DND-41 (cell line): ENCODE measurements around the gene TTC8.

Source experiments
- ATAC-seq: fragments of 200-7000 bp; cut with Tn5 transposase; 3 replicates; pipeline ENCODE4 v1.9.1; 2021; ENCODE audit warnings: low read depth; ENCODE audit not compliant: insufficient read depth
- DNase-seq: peaks from one replicate; pipeline ENCODE4 v3.0.0-alpha.2; 2020
- H2AFZ ChIP-seq: 2 replicates; pipeline ENCODE4 v1.6.0; 2012; ENCODE audit warnings: low read depth, low read length
- H3K27ac ChIP-seq: 2 replicates; pipeline ENCODE4 v1.5.1; 2012; ENCODE audit warnings: low read length, inconsistent platforms
- H3K27me3 ChIP-seq: fragments of 200-600 bp; sonication (generic); 2 replicates; pipeline ENCODE4 v1.6.0; 2012; ENCODE audit warnings: low read length, mild to moderate bottlenecking, inconsistent platforms; ENCODE audit not compliant: insufficient read depth, poor library complexity
- H3K36me3 ChIP-seq: 2 replicates; pipeline ENCODE4 v1.5.1; 2012; ENCODE audit warnings: low read length, inconsistent platforms; ENCODE audit not compliant: insufficient read depth
- H3K4me1 ChIP-seq: 2 replicates; pipeline ENCODE4 v1.5.1; 2012; ENCODE audit warnings: mild to moderate bottlenecking, low read length; ENCODE audit not compliant: insufficient read depth
- H3K4me2 ChIP-seq: 2 replicates; pipeline ENCODE4 v1.6.0; 2012; ENCODE audit warnings: mild to moderate bottlenecking, moderate library complexity, low read length, inconsistent platforms; ENCODE audit not compliant: insufficient read depth
- H3K4me3 ChIP-seq, 2 experiments: fragments of 200-600 bp in 1 of 2; shearing (Covaris generic) in 1 of 2; 2 replicates each; pipeline ENCODE4 v1.5.1; 2012 to 2016; ENCODE audit warnings: inconsistent platforms in 2 of 2, low read length in 2 of 2, mild to moderate bottlenecking in 2 of 2, low read depth in 1 of 2, moderate library complexity in 1 of 2
- H3K79me2 ChIP-seq: 2 replicates; pipeline ENCODE4 v1.6.0; 2012; ENCODE audit warnings: low read length, inconsistent platforms; ENCODE audit not compliant: insufficient read depth
- H3K9ac ChIP-seq: 2 replicates; pipeline ENCODE4 v1.6.0; 2012; ENCODE audit warnings: low read depth, mild to moderate bottlenecking, inconsistent platforms, low read length, moderate library complexity
- H3K9me3 ChIP-seq: 2 replicates; pipeline ENCODE4 v1.5.1; 2012; ENCODE audit warnings: low read length, moderate library complexity, mild to moderate bottlenecking, inconsistent platforms; ENCODE audit not compliant: insufficient read depth, severe bottlenecking
- H4K20me1 ChIP-seq: 2 replicates; pipeline ENCODE4 v1.6.0; 2012; ENCODE audit warnings: low read length; ENCODE audit not compliant: insufficient read depth
- EZH2 ChIP-seq: IDR thresholded peaks from 3 replicates; pipeline ENCODE4 v1.6.1; 2012; ENCODE audit warnings: borderline replicate concordance, low read depth, mild to moderate bottlenecking, moderate library complexity, low read length, inconsistent platforms; ENCODE audit not compliant: severe bottlenecking
- TF ChIP-seq, protein P1 (sequence below): IDR thresholded peaks from 2 replicates; pipeline ENCODE4 v1.5.1; 2012; ENCODE audit warnings: borderline replicate concordance, low read length, moderate library complexity, mild to moderate bottlenecking; ENCODE audit not compliant: poor library complexity, severe bottlenecking; ENCODE audit errors: extremely low read depth

TTC8 gene

DNA sequence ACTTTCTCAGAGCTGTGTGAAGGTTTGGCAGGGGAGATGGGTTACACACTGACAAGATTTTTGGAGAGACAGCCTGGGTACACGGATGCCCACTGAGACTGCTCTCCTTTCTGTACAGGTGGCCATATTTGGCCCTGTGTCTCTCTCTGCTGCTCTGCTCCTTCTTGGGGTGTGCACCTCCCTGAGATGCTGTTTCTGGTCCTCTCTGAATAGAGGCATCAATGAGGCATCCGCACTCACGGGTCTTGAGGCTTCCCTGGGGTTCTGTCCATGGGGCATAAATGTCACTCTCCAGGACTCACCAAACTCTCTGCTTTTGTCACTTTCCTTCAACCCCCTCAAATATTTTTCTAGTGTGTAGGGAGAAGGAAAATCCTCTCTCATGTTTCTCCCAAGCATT lies 77.5 kb downstream of the TTC8 start:
- ATAC-seq (no peak), DNase-seq (no peak)
- no peak overlapping the region for H2AFZ ChIP-seq
- H3K9ac ChIP-seq = no peak overlapping the region
- H3K36me3 ChIP-seq = no peaks in the 10 kb centered on the region
- H3K27me3 ChIP-seq = no peaks in the 10 kb centered on the region
- no peak overlapping the region for H3K27ac ChIP-seq
- H4K20me1 ChIP-seq = no peaks in the 10 kb centered on the region
- no peak overlapping the region for H3K4me2 ChIP-seq
- H3K9me3 ChIP-seq = no peaks in the 10 kb centered on the region
- H3K4me1 ChIP-seq = no peaks in the 10 kb centered on the region
- H3K4me3 ChIP-seq = no peak overlapping the region
- no peaks in the 10 kb centered on the region for H3K79me2 ChIP-seq
- TF ChIP-seq, protein P1, sequence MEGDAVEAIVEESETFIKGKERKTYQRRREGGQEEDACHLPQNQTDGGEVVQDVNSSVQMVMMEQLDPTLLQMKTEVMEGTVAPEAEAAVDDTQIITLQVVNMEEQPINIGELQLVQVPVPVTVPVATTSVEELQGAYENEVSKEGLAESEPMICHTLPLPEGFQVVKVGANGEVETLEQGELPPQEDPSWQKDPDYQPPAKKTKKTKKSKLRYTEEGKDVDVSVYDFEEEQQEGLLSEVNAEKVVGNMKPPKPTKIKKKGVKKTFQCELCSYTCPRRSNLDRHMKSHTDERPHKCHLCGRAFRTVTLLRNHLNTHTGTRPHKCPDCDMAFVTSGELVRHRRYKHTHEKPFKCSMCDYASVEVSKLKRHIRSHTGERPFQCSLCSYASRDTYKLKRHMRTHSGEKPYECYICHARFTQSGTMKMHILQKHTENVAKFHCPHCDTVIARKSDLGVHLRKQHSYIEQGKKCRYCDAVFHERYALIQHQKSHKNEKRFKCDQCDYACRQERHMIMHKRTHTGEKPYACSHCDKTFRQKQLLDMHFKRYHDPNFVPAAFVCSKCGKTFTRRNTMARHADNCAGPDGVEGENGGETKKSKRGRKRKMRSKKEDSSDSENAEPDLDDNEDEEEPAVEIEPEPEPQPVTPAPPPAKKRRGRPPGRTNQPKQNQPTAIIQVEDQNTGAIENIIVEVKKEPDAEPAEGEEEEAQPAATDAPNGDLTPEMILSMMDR = no peak
- TF ChIP-seq EZH2 = no peak

DNA sequence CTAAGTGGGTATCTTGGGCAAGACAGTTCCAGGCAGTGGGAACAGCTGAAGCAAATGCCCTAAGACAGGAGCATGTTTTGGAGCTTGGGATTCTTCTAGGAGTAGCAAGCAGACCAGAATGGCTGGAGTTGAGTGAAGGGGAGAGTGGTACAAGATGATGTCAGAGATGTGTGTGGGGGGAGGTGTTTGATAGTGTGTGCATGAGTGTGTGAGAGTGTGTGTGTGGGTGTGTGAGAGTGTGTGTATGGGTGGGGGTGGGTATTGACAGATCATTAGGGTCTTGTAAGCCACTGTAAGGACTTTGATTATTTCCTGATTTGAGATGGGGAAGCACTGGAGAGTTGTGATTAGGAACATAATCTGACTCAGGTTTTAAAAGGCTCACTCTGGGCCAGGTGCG lies 78.4 kb downstream of the TTC8 start:
- Histone ChIP-seq H3K27me3 (no peaks in the 10 kb centered on the region), H3K4me1 (no peaks in the 10 kb centered on the region), H3K27ac (no peak overlapping the region), H2AFZ (no peak overlapping the region), H3K4me3 (no peak overlapping the region), H3K4me2 (no peak overlapping the region), H3K36me3 (no peaks in the 10 kb centered on the region), H3K9ac (no peak overlapping the region), H3K9me3 (no peaks in the 10 kb centered on the region), H3K79me2 (no peaks in the 10 kb centered on the region), H4K20me1 (no peaks in the 10 kb centered on the region)
- no peak for DNase-seq
- TF ChIP-seq EZH2 = no peak
- TF ChIP-seq, protein P1 = no peak
- ATAC-seq = no peak

DNA sequence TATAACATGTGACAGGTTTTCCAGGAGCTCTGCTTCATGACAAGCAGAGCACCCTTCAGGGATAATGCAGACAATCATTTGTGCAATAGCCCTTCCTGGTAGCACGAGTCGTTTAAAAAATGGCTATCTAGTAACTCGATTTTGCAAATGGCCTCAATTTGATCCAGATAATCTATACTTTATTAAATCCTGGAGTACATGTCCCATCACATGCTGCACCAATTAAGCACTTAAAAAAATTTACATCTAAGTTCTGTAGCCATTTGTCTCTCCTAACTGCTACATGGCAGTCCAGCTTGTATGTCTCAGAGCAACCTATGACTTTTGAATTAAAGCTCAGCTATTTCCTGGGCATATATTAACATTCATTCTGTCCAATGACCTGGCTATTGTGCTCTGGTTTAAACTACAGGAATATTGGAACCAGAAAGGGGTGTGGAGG lies 79.8 kb downstream of the TTC8 start:
- TF ChIP-seq EZH2 = no peak
- TF ChIP-seq, protein P1 = no peak
- no peak for ATAC-seq
- Histone ChIP-seq H2AFZ (no peak overlapping the region), H3K9me3 (no peaks in the 10 kb centered on the region), H3K4me3 (no peak overlapping the region), H4K20me1 (no peaks in the 10 kb centered on the region), H3K4me1 (no peaks in the 10 kb centered on the region), H3K36me3 (no peaks in the 10 kb centered on the region), H3K27me3 (no peaks in the 10 kb centered on the region), H3K79me2 (no peaks in the 10 kb centered on the region), H3K9ac (no peak overlapping the region), H3K27ac (no peak overlapping the region), H3K4me2 (no peak overlapping the region)
- DNase-seq = no peak

DNA sequence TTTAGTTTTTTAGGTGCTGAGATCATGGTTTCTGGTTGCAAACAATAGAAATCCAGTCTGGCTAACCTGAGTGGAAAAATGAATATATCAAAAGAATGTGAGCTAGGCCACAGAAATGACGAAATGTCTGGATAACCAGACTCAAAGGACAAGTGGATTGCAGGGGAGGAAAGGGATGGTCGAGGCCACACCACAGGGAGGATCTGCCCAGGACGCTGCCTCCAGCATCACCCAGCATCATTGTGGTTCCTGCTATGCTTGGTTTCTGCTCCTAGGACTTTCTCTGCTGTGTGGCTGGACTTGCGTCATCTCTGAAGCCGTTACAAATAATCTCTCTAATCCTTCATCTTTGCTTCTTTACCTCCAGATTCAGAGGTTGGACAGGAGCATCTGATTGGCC lies 80.4 kb downstream of the TTC8 start:
- H3K4me2 ChIP-seq = no peak overlapping the region
- H3K4me3 ChIP-seq = no peak overlapping the region
- H3K9me3 ChIP-seq = no peaks in the 10 kb centered on the region
- no peak overlapping the region for H3K27ac ChIP-seq
- H3K36me3 ChIP-seq = no peaks in the 10 kb centered on the region
- no peak overlapping the region for H3K9ac ChIP-seq
- DNase-seq (no peak), ATAC-seq (no peak)
- H3K79me2 ChIP-seq = no peaks in the 10 kb centered on the region
- TF ChIP-seq, protein P1 = no peak
- no peak for TF ChIP-seq EZH2
- H3K27me3 ChIP-seq = no peaks in the 10 kb centered on the region
- no peak overlapping the region for H2AFZ ChIP-seq
- no peaks in the 10 kb centered on the region for H3K4me1 ChIP-seq
- H4K20me1 ChIP-seq = no peaks in the 10 kb centered on the region
